Ovary (tissue), 9 donors: ENCODE measurements around the gene KCTD10. TPM values are rescaled to one million over a fixed set of nuclear protein-coding genes. Genes with fewer than 3 reads are reported as not detected.
"Not testable (repeated sequence)": the region's sequence is repeated elsewhere in the genome, so short reads cannot be mapped to it uniquely, and the experiment has no call there.

Experiments
- DNase-seq, 5 donors: peaks; one replicate each; pipeline ENCODE4 v3.0.0-alpha.2; 2019 to 2020
- H3K27ac ChIP-seq, 2 donors: fragments of 200-600 bp; one replicate each; pipeline versions ENCODE4 v1.5.1 to v1.8.0; 2019 to 2022
- H3K27me3 ChIP-seq: fragments of 200-600 bp; one replicate; pipeline ENCODE4 v1.8.0; 2022
- H3K36me3 ChIP-seq: fragments of 200-600 bp; sonication (generic); one replicate; pipeline ENCODE4 v1.5.1; 2019
- H3K4me1 ChIP-seq: one replicate; pipeline ENCODE4 v1.8.1; 2013; ENCODE audit warnings: mild to moderate bottlenecking, moderate library complexity; ENCODE audit not compliant: insufficient read depth
- H3K4me3 ChIP-seq: fragments of 200-600 bp; sonication (generic); one replicate; pipeline ENCODE4 v1.5.1; 2017
- H3K9me3 ChIP-seq, 2 donors: fragments of 200-600 bp in 1 of 2; sonication (generic) in 1 of 2; one replicate each; pipeline versions ENCODE4 v1.5.1 to v1.8.1; 2013 to 2019; ENCODE audit warnings: mild to moderate bottlenecking in 1 of 2, moderate library complexity in 1 of 2
- CTCF ChIP-seq, 3 donors: fragments of 450-650 bp in 2 of 3; fragments of 200-600 bp in 1 of 3; IDR thresholded peaks; one replicate each; pipeline versions ENCODE4 v1.5.1 to v1.8.0; 2016 to 2022; ENCODE audit warnings: antibody characterized with exemption in 3 of 3, mild to moderate bottlenecking in 1 of 3
- EP300 ChIP-seq: sonication (generic); formaldehyde crosslinking; IDR thresholded peaks from one replicate; pipeline ENCODE4 v1.6.1; 2017; ENCODE audit warnings: antibody characterized with exemption
- POLR2A ChIP-seq: fragments of 450-650 bp; IDR thresholded peaks from one replicate; pipeline ENCODE4 v1.6.1; 2017; ENCODE audit warnings: antibody characterized with exemption, mild to moderate bottlenecking, moderate library complexity
- WGBS, 3 donors: extraction: QIAGEN DNeasy Blood & Tissue Kit in 1 of 3; methylation state at CpG; one replicate each; pipeline versions ENCODE4 v1.1.5 to v1.1.7; 2013 to 2017; 5-methylcytosine and 5-hydroxymethylcytosine counted together
- intact Hi-C, 4 donors: fragments of 100-400 bp; cut with DNase I; formaldehyde crosslinking; loops; one replicate each; pipeline versions ENCODE4 v1.11.0 to v1.15.1; 2022 to 2023
- polyA plus RNA-seq, 2 donors: library from polyadenylated mRNA; stranded (reverse); fragments of 200-250 nt in 1 of 2; fragments of 350-450 nt in 1 of 2; fragmentation: Illumina TruSeq in 1 of 2; extraction: RNeasy Lipid Tissue Mini Kit (QIAGEN cat#74804) in 1 of 2; gene quantifications; one replicate each; pipeline ENCODE4 v1.2.3, GENCODE V29; 2013 to 2014
- total RNA-seq, 7 donors: library from RNA; depleted of rRNA in 2 of 7; stranded (reverse); fragments of >200 nt in 2 of 7; fragmentation: NEBNext Ultra II Directional in 3 of 7; extraction: Animal tissue kit (Norgen Biotek cat#: 25700) in 3 of 7; gene quantifications; one replicate each; pipeline versions ENCODE4 v1.1.0 to v1.2.4, GENCODE V29; 2016 to 2023
- donor health status: DM: no; HTN: no; CAD: no; lungs with moderate emphysema.
- donor health status: DM: no; HTN: no; CAD: no.
- donor health status: Bipolar disorder and iron deficiency.
- donor health status: DM: yes; HTN: yes; CAD: no.
- donor health status: DM: no; HTN: no; CAD: no.
- donor health status: DM: yes; HTN: yes; CAD: no.

KCTD10 gene
- total and polyA plus RNA-seq, 9 donors: 21.6 to 70.6 (median 38.0) TPM

GRCh38 chr12:109440851-109441490, 36.1 kb downstream of the KCTD10 start:
- Histone ChIP-seq H3K4me1 (no peaks in the 10 kb centered on the region), H3K9me3 (no peaks in the 10 kb centered on the region), H3K4me3 (no peak overlapping the region), H3K27me3 (no peaks in the 10 kb centered on the region), H3K36me3 (no peaks in the 10 kb centered on the region), H3K27ac (no peak overlapping the region)
- intact Hi-C loops: no loop called here
- DNase-seq: no peak
- TF ChIP-seq EP300: no peak
- TF ChIP-seq POLR2A: no peak
- no peak for TF ChIP-seq CTCF (IDR thresholded peaks at IDR 0.05)
- 61 to 68% (median 67%) methylated on average over 9 of the region's 9 CpGs for WGBS, 3 donors

- DNase-seq: not testable (repeated sequence)
Measured at GRCh38 chr12:109439951-109440350, 37.1 kb downstream of the KCTD10 start.

GRCh38 chr12:109439181-109439580, 37.9 kb downstream of the KCTD10 start:
- DNase-seq: no peak
- Histone ChIP-seq H3K27ac (no peak overlapping the region), H3K36me3 (no peaks in the 10 kb centered on the region), H3K4me3 (no peak overlapping the region), H3K9me3 (no peaks in the 10 kb centered on the region), H3K27me3 (no peaks in the 10 kb centered on the region), H3K4me1 (no peaks in the 10 kb centered on the region)
- intact Hi-C loops: loop anchor here in 2 of 4 donors (5.0 to 10.0 kb wide), 3 partner anchors 38 to 156 kb away; partner anchors contain the start of genes KCTD10 (in 1 of the 2) and UBE3B (in 1 of the 2)
- WGBS, 3 donors: 75 to 80% (median 79%) methylated on average over 6 of the region's 6 CpGs
- TF ChIP-seq CTCF (IDR thresholded peaks at IDR 0.05) (no peak), POLR2A (no peak), EP300 (no peak)

More at GRCh38 chr12:109439951-109440350, 37.1 kb downstream of the KCTD10 start:
- intact Hi-C loops: loop anchor here in 2 of 4 donors (5.0 to 10.0 kb wide), 3 partner anchors 37 to 155 kb away; partner anchors contain the start of genes KCTD10 (in 1 of the 2) and UBE3B (in 1 of the 2)
- H3K27ac ChIP-seq, H3K36me3 ChIP-seq, H3K9me3 ChIP-seq, H3K4me3 ChIP-seq, H3K4me1 ChIP-seq, H3K27me3 ChIP-seq: not testable (repeated sequence)
- WGBS, 3 donors: 93 to 96% (median 95%) methylated on average over 13 of the region's 13 CpGs

- intact Hi-C loops: loop anchor here in 2 of 4 donors (5.0 to 10.0 kb wide), 3 partner anchors 41 to 159 kb away; partner anchors contain the start of genes KCTD10 (in 1 of the 2) and UBE3B (in 1 of the 2)
- DNase-seq: no peak
- H3K9me3 ChIP-seq: no peaks in the 10 kb centered on the region
Measured at GRCh38 chr12:109436188-109436560, 40.9 kb downstream of the KCTD10 start.

More at GRCh38 chr12:109436188-109436560, 40.9 kb downstream of the KCTD10 start:
- Histone ChIP-seq H3K4me3 (no peak overlapping the region), H3K27ac (no peak overlapping the region), H3K4me1 (no peaks in the 10 kb centered on the region), H3K36me3 (no peaks in the 10 kb centered on the region), H3K27me3 (no peaks in the 10 kb centered on the region)
- TF ChIP-seq POLR2A (no peak), CTCF (IDR thresholded peaks at IDR 0.05) (no peak), EP300 (no peak)
- 68 to 79% (median 76%) methylated on average over 7 of the region's 7 CpGs for WGBS, 3 donors
